ENCODE results near the gene ARHGAP24. TPM values are rescaled to one million over a fixed set of nuclear protein-coding genes. Genes with fewer than 3 reads are reported as not detected.

Gene ARHGAP24
- total and polyA plus RNA-seq, 2 of the 13 experiments (the other 11 are each of a cell fraction or from before 2014, with no cell fraction given) = 0.07 to 0.55 TPM

DNA sequence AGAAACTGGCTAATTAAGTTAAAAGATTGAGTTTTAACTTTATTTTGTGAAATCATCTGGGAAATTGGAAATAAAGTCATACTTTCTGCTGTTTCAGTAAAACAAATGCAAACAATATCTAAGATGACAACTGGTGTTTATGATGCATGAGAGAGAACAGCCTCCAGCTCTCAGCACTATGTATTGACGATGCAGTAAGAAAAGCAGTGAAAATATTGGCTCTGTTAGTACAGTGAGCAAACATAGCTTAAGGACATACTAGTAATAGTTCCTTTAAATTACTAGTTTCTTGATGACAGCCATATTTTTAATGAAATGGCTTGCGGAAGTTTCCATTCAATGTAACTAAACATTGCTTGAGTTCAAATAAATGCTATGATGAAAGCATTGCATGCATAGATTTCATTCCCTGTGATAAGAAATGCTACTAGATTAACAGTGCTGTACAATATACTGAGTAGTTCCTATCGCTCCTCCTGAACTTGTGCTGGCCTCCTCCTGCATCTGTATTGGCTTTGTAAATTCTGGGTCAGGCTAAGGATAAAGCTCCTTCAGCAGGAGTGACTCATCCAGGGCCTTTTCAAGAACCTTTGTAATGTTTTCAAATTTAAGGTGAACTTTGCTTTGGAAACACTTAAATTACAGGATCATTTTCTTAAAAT, 11.6 kb downstream of the ARHGAP24 start:
- no peak overlapping the region for H2AFZ ChIP-seq (ENCODE audit: low read length)
- H3K36me3 ChIP-seq (replicated peaks in 1 of 2; ENCODE audit: control insufficient read depth in 1 of 2, insufficient read depth in 2 of 2, low read length in 2 of 2) = no peaks in the 10 kb centered on the region
- no peak overlapping the region for H3K9ac ChIP-seq (ENCODE audit: insufficient read depth, low read depth, low read length)
- no TSS peak for BruUV-seq (replicated peaks)
- H4K20me1 ChIP-seq (ENCODE audit: insufficient read depth, low read length) = no peaks in the 10 kb centered on the region
- no peak for FAIRE-seq
- intact Hi-C loops (cut with micrococcal nuclease; ENCODE audit: unreplicated experiment) (no loop called here), in situ Hi-C loops (cut with HindIII; ENCODE audit: extremely low pct_ligation_motif_present, low pct_unique_long_range_greater_than_20kb) (no loop called here)
- no peaks in the 10 kb centered on the region for H3K4me1 ChIP-seq (ENCODE audit: insufficient read depth, low read length)
- H3K27me3 ChIP-seq (ENCODE audit: control insufficient read depth in 1 of 2, insufficient read depth in 2 of 2, low read length in 2 of 2) = no peaks in the 10 kb centered on the region
- no peak for DNase-seq (ENCODE audit: low spot score)
- no peaks in the 10 kb centered on the region for H3K9me3 ChIP-seq (ENCODE audit: low read length)
- no peak overlapping the region for H3K4me3 ChIP-seq (replicated peaks in 1 of 3; ENCODE audit: insufficient read depth in 1 of 3, low read depth in 2 of 3, low read length in 3 of 3)
- CTCF ChIA-PET (ENCODE audit: low intra/inter-chr PET ratio, low total read pairs) = no interaction called here
- H3K27ac ChIP-seq (ENCODE audit: extremely low read length, insufficient read depth, low read length) = no peak overlapping the region
- H3K4me2 ChIP-seq (ENCODE audit: low read depth, low read length) = no peak overlapping the region
- POLR2A ChIA-PET = no interaction called here
- no peaks in the 10 kb centered on the region for H3K79me2 ChIP-seq (ENCODE audit: insufficient read depth, low read length)
- 50% methylated on average over 3 of the region's 3 CpGs for WGBS (ENCODE audit: low lambda C conversion rate)
- no peak for ATAC-seq
- no peak for TF ChIP-seq ZBTB1 (CRISPR knock-in tag; IDR thresholded peaks at IDR 0.05; ENCODE audit: borderline replicate concordance)
- TF ChIP-seq ZNF709 (CRISPR knock-in tag; IDR thresholded peaks at IDR 0.05) = no peak
- TF ChIP-seq NFIC (IDR thresholded peaks at IDR 0.05; ENCODE audit: low read length) = no peak
- TF ChIP-seq ELF4 (CRISPR knock-in tag; IDR thresholded peaks at IDR 0.05; ENCODE audit: borderline replicate concordance) = no peak
- TF ChIP-seq, protein P1, sequence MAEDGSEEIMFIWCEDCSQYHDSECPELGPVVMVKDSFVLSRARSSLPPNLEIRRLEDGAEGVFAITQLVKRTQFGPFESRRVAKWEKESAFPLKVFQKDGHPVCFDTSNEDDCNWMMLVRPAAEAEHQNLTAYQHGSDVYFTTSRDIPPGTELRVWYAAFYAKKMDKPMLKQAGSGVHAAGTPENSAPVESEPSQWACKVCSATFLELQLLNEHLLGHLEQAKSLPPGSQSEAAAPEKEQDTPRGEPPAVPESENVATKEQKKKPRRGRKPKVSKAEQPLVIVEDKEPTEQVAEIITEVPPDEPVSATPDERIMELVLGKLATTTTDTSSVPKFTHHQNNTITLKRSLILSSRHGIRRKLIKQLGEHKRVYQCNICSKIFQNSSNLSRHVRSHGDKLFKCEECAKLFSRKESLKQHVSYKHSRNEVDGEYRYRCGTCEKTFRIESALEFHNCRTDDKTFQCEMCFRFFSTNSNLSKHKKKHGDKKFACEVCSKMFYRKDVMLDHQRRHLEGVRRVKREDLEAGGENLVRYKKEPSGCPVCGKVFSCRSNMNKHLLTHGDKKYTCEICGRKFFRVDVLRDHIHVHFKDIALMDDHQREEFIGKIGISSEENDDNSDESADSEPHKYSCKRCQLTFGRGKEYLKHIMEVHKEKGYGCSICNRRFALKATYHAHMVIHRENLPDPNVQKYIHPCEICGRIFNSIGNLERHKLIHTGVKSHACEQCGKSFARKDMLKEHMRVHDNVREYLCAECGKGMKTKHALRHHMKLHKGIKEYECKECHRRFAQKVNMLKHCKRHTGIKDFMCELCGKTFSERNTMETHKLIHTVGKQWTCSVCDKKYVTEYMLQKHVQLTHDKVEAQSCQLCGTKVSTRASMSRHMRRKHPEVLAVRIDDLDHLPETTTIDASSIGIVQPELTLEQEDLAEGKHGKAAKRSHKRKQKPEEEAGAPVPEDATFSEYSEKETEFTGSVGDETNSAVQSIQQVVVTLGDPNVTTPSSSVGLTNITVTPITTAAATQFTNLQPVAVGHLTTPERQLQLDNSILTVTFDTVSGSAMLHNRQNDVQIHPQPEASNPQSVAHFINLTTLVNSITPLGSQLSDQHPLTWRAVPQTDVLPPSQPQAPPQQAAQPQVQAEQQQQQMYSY (CRISPR knock-in tag; IDR thresholded peaks at IDR 0.05) = no peak
- TF ChIP-seq ZSCAN30 (CRISPR knock-in tag; IDR thresholded peaks at IDR 0.05) = no peak
- TF ChIP-seq SMAD1 (CRISPR knock-in tag; IDR thresholded peaks at IDR 0.05; ENCODE audit: borderline replicate concordance, low read depth) = no peak
- no peak for TF ChIP-seq ZNF761 (CRISPR knock-in tag; conservative IDR thresholded peaks at IDR 0.05)
- TF ChIP-seq ZNF12 (CRISPR knock-in tag; IDR thresholded peaks at IDR 0.05) = no peak
- TF ChIP-seq ZNF501 (CRISPR knock-in tag; IDR thresholded peaks at IDR 0.05) = no peak
- TF ChIP-seq, protein P2, sequence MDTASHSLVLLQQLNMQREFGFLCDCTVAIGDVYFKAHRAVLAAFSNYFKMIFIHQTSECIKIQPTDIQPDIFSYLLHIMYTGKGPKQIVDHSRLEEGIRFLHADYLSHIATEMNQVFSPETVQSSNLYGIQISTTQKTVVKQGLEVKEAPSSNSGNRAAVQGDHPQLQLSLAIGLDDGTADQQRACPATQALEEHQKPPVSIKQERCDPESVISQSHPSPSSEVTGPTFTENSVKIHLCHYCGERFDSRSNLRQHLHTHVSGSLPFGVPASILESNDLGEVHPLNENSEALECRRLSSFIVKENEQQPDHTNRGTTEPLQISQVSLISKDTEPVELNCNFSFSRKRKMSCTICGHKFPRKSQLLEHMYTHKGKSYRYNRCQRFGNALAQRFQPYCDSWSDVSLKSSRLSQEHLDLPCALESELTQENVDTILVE (CRISPR knock-in tag; IDR thresholded peaks at IDR 0.05) = no peak
- TF ChIP-seq GATAD1 (CRISPR knock-in tag; IDR thresholded peaks at IDR 0.05) = no peak
- no peak for TF ChIP-seq ZNF7 (CRISPR knock-in tag; IDR thresholded peaks at IDR 0.05)
- TF ChIP-seq NR2F1 (CRISPR knock-in tag; IDR thresholded peaks at IDR 0.05) = no peak
- no peak for TF ChIP-seq NFIB (CRISPR knock-in tag; IDR thresholded peaks at IDR 0.05; ENCODE audit: borderline replicate concordance)
- TF ChIP-seq TGIF2 (CRISPR knock-in tag; IDR thresholded peaks at IDR 0.05) = no peak
- TF ChIP-seq NCOA1 (CRISPR knock-in tag; IDR thresholded peaks at IDR 0.05) = no peak
- TF ChIP-seq, protein P3, sequence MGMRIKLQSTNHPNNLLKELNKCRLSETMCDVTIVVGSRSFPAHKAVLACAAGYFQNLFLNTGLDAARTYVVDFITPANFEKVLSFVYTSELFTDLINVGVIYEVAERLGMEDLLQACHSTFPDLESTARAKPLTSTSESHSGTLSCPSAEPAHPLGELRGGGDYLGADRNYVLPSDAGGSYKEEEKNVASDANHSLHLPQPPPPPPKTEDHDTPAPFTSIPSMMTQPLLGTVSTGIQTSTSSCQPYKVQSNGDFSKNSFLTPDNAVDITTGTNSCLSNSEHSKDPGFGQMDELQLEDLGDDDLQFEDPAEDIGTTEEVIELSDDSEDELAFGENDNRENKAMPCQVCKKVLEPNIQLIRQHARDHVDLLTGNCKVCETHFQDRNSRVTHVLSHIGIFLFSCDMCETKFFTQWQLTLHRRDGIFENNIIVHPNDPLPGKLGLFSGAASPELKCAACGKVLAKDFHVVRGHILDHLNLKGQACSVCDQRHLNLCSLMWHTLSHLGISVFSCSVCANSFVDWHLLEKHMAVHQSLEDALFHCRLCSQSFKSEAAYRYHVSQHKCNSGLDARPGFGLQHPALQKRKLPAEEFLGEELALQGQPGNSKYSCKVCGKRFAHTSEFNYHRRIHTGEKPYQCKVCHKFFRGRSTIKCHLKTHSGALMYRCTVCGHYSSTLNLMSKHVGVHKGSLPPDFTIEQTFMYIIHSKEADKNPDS (CRISPR knock-in tag; IDR thresholded peaks at IDR 0.05) = no peak

Data from HepG2 (cell line).